Measurements from ENCODE around the gene HIF3A.

Gene HIF3A

GRCh38 chr19:46392252-46392801 lies 95.5 kb downstream of the HIF3A start:
- intact Hi-C loops (cut with DNase I) = no loop called here
- peak in 3 of 10 donors; percentile 69 to 83 (median 82) for DNase-seq

- DNase-seq = no peak
- intact Hi-C loops (cut with DNase I) = no loop called here
These were observed 96.0 kb downstream of the HIF3A start for GRCh38 chr19:46392837-46393236.

Data from posterior cingulate gyrus (tissue), 11 donors.